Left ventricle myocardium inferior (tissue), 1 donor: Measurements from ENCODE around the gene CA11. TPM values are rescaled to one million over a fixed set of nuclear protein-coding genes. Genes with fewer than 3 reads are reported as not detected.

Source experiments
- DNase-seq: peaks from one replicate; pipeline ENCODE4 v3.0.0-alpha.2; 2020
- H3K27ac ChIP-seq: fragments of 200-600 bp; replicated peaks from 2 replicates; pipeline ENCODE4 v1.8.0; 2021
- H3K27me3 ChIP-seq: fragments of 200-600 bp; 2 replicates; pipeline ENCODE4 v1.8.0; 2021; ENCODE audit warnings: low read depth
- H3K36me3 ChIP-seq: fragments of 200-600 bp; 2 replicates; pipeline ENCODE4 v1.8.0; 2021
- H3K4me1 ChIP-seq: fragments of 200-600 bp; 2 replicates; pipeline ENCODE4 v1.8.0; 2021
- H3K4me3 ChIP-seq: fragments of 200-600 bp; 2 replicates; pipeline ENCODE4 v1.8.0; 2021; ENCODE audit warnings: mild to moderate bottlenecking, moderate library complexity
- H3K9me3 ChIP-seq: fragments of 200-600 bp; replicated peaks from 2 replicates; pipeline ENCODE4 v1.8.0; 2021
- intact Hi-C: fragments of 100-400 bp; cut with micrococcal nuclease; formaldehyde crosslinking; loops from one replicate; pipeline ENCODE4 v1.11.0; 2022
- total RNA-seq: library from RNA; stranded (reverse); fragmentation: NEBNext Ultra II Directional; extraction: Animal tissue kit (Norgen Biotek cat#: 25700); gene quantifications from one replicate; pipeline ENCODE4 v1.2.1, GENCODE V29; 2021
- TF ChIP-seq, protein P1 (sequence below): fragments of 200-600 bp; IDR thresholded peaks from 2 replicates; pipeline ENCODE4 v1.8.0; 2021; ENCODE audit warnings: antibody characterized with exemption, mild to moderate bottlenecking, borderline replicate concordance
- donor health status: DM: no; HTN: yes; CAD: no; lungs with severe emphysema.

Gene CA11
- total RNA-seq, 1 donor from 2014 or later: 4.5 TPM

DNA sequence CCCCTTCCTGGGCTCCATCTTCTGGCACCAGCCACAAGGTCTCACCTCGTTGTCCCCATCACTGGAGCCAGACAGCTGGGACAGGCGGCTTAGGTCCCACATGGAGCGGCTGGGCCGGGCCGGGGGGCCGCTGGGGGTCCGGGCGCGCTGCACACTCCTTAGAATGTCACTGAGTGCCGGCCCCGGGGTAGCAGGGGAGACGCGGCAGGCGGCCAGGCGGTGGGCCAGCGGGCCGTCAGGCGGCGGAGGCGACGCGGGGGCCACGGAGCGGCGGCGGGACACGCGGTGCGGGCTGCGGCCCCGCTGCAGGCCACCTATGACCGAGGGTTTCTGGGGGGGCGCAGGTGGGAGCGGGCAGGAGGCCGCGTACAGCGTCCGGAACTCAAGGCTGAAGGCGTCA is 42.5 kb downstream of the CA11 start:
- no peaks in the 10 kb centered on the region for H3K4me1 ChIP-seq
- no peak overlapping the region for H3K4me3 ChIP-seq
- H3K27ac ChIP-seq: no peak overlapping the region
- H3K9me3 ChIP-seq: no peaks in the 10 kb centered on the region
- peaks cover 27% of the 10 kb centered on the region for H3K27me3 ChIP-seq
- DNase-seq: no peak
- H3K36me3 ChIP-seq: no peaks in the 10 kb centered on the region
- TF ChIP-seq, protein P1, sequence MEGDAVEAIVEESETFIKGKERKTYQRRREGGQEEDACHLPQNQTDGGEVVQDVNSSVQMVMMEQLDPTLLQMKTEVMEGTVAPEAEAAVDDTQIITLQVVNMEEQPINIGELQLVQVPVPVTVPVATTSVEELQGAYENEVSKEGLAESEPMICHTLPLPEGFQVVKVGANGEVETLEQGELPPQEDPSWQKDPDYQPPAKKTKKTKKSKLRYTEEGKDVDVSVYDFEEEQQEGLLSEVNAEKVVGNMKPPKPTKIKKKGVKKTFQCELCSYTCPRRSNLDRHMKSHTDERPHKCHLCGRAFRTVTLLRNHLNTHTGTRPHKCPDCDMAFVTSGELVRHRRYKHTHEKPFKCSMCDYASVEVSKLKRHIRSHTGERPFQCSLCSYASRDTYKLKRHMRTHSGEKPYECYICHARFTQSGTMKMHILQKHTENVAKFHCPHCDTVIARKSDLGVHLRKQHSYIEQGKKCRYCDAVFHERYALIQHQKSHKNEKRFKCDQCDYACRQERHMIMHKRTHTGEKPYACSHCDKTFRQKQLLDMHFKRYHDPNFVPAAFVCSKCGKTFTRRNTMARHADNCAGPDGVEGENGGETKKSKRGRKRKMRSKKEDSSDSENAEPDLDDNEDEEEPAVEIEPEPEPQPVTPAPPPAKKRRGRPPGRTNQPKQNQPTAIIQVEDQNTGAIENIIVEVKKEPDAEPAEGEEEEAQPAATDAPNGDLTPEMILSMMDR: no peak
- intact Hi-C loops: no loop called here

DNA sequence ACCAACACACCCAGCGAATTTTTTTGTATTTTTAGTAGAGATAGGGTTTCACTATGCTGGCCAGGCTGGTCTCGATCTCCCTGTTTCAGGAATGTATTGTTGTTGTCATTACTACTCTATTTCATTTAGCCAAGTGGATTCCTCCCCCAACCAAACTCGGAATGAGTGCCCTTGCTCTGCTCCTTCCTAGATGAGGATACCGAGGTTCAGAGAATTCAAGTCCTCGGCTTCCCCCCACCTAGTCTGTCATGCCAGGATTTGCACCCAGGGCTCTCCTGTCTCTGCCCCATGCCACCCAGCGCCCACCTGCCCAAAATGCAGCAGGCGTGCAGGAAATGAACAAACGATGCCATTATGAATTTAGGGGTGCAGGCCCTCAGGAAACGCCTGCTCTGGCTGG is 43.0 kb downstream of the CA11 start:
- Histone ChIP-seq H3K9me3 (no peaks in the 10 kb centered on the region), H3K4me3 (no peak overlapping the region), H3K36me3 (no peaks in the 10 kb centered on the region), H3K4me1 (no peaks in the 10 kb centered on the region), H3K27ac (no peak overlapping the region), H3K27me3 (peaks cover 31% of the 10 kb centered on the region)
- TF ChIP-seq, protein P1: no peak
- DNase-seq: no peak
- intact Hi-C loops: no loop called here

DNA sequence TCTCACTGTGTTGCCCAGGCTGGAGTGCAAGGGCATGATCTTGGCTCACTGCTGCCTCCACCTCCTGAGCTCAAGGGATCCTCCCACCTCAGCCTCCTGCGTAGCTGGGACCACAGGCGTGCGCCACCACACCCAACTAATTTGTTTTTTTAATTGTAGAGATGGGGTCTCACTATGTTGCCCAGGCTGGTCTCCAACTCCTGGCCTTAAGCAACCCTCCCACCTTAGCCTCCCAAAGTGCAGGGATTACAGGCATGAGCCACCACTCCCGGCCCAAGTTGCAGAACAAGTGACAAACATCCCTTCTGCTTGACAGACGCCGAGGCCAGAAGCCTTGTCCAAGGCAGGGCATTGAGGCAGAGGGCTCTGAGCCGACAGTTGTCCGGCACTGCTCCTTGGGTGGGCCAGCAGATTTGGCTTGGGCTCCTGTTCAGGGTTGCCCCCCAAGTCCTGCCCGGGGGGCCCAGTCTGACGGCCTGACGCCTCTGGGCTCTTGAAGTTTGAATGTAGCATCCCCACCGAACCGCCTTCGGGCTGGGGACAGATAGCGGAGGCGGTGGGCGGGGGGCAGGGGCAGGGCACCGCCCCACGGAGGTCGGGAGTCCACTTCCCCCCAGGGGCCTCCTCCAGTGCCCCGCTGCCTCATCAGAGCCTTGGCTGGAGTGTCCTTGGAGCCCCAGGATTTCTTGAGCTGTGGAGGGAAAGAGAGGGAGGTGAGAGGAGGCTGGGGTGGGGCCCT is 45.1 kb downstream of the CA11 start:
- H3K27ac ChIP-seq: no peak overlapping the region
- intact Hi-C loops: no loop called here
- no peak for DNase-seq
- H3K9me3 ChIP-seq: no peaks in the 10 kb centered on the region
- peaks cover 35% of the 10 kb centered on the region for H3K27me3 ChIP-seq
- no peak overlapping the region for H3K4me3 ChIP-seq
- H3K36me3 ChIP-seq: no peaks in the 10 kb centered on the region
- TF ChIP-seq, protein P1: no peak
- no peaks in the 10 kb centered on the region for H3K4me1 ChIP-seq

DNA sequence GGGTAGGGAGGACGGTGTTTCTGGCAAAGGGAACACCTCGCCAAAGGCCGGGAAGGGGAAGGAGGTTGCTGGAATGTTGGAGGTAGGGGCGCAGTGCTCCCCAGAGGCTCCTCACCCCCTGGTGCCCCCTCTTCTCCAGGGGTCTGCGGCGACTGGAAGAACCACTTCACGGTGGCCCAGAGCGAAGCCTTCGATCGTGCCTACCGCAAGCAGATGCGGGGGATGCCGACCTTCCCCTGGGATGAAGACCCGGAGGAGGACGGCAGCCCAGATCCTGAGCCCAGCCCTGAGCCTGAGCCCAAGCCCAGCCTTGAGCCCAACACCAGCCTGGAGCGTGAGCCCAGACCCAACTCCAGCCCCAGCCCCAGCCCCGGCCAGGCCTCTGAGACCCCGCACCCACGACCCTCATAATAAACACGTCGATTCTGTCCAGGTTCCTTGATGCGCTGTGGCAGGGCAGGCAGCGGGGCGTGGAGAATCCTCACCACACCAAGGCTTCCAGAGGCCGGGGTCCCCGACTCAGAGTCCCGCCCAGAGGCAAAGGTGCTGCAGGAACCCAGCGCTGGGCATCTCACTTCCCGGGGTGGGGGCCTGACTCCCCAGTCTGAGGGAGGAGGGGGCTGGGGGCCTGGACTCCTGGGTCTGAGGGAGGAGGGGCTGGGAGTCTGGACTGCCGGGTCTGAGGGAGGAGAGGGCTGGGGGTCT is 46.8 kb downstream of the CA11 start:
- Histone ChIP-seq H3K4me3 (no peak overlapping the region), H3K27ac (no peak overlapping the region), H3K27me3 (peaks cover 35% of the 10 kb centered on the region), H3K36me3 (no peaks in the 10 kb centered on the region), H3K9me3 (no peaks in the 10 kb centered on the region), H3K4me1 (no peaks in the 10 kb centered on the region)
- no peak for DNase-seq
- TF ChIP-seq, protein P1: no peak
- intact Hi-C loops: no loop called here

DNA sequence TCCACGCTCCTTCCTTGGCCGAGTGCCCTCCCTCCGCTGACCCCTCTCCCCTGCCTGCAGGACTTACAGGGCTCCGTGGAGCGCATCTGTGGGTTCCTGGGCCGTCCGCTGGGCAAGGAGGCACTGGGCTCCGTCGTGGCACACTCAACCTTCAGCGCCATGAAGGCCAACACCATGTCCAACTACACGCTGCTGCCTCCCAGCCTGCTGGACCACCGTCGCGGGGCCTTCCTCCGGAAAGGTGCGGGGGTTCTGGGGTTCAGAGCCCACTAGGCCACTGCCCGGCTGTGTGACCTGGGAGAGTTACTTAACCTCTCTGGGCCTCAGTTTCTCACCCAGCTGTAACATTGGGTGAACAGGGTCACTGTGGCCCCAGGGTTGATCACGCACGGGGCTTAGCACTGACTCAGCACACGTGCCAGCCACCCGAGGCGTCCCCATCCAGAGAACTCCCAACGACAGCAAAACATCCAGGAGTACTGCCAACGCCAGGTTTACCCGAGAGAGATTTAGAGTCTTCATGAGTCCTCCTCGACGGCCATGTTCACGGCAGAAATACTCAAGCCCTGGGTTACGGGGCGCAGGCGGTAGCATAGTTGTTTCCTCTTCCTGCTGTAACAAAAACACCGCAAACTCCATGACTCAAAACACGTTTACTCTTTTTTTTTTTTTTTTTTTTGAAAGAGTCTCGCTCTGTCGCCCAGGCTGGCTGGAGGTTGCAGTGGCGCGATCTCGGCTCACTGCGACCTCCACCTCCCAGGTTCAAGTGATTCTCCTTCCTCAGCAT is 49.1 kb downstream of the CA11 start:
- Histone ChIP-seq H3K27ac (no peak overlapping the region), H3K9me3 (no peaks in the 10 kb centered on the region)

More for the DNA sequence above, 49.1 kb downstream of the CA11 start:
- peaks cover 35% of the 10 kb centered on the region for H3K27me3 ChIP-seq
- TF ChIP-seq, protein P1: no peak
- no peaks in the 10 kb centered on the region for H3K4me1 ChIP-seq
- no peak overlapping the region for H3K4me3 ChIP-seq
- no peak for DNase-seq
- H3K36me3 ChIP-seq: no peaks in the 10 kb centered on the region
- intact Hi-C loops: no loop called here
